Left forelimb (tissue), 1 donor: ENCODE data around the gene UNC119.

Experiments
- DNase-seq: peaks from one replicate; pipeline ENCODE4 v3.0.0-alpha.2; 2018; ENCODE audit warnings: low spot score

Gene UNC119

DNA sequence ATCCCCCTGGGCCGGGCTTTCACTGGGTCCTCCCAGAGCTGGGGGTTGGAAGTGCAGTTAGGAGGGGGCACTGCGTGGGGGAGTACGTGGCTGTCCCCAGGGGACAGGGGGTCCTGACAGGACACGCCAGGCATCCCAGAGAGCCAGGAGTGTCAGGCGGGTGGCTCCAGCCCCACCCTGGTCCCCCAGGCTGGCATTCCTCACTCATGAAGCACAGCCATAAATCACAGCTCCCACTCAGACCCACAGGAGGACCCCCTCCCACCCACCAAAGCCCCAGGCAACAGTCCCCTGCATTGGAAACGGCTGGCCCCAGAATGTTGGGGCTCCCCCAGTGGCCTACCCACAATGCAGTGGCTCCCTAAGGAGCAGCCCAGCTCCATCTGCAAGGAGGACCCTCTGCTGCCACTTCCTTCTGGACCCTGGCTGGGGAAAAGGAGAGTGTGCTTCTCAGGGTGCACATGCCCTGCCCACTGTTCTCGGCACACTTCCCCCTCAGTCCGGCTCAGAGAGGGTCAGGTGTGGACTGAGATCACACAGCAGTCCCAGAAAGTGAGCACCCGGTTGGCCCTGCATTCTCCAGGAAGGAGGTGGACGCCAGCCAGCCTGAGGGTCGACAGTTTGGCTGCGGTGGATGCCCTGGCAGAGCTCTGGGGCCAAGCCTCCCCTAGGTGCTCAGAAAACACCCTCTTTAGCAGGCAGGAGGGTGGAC lies 53.6 kb downstream of the UNC119 start:
- no peak for DNase-seq

DNA sequence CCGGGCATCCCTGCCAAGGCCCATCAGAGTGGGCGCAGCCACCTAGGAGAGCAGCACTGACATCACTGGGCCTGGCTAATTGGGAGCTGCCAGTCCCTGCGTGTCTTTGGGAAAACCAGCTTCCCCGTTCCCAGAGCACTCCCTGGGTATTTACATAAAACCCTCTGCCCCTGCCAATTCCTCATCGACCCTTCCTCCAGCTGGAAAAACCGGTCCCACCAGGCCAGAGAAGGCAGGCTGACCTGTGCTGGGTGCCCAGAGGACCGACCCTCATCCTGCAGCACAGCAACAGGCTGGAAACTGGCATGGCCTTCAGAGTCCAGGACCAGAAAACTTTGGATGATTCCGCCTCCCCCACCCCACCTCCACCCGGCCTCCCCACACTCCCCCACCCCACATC lies 54.5 kb downstream of the UNC119 start:
- DNase-seq = no peak
